ENCODE measurements around the gene OR8K5.

- TF ChIP-seq CTCF (IDR thresholded peaks at IDR 0.05) (no peak), POLR2A (IDR thresholded peaks at IDR 0.05) (no peak)
Measured at GRCh38 chr11:56176318-56176717, 16.2 kb upstream of the OR8K5 start, which contains the start of gene OR5J2.
